CD4-positive, alpha-beta T cell treated with Interleukin-15 for 1 hour (primary cell): ENCODE measurements around the gene PRKX.
"Not testable (repeated sequence)": the region's sequence is repeated elsewhere in the genome, so short reads cannot be mapped to it uniquely, and the experiment has no call there.

Experiments
- DNase-seq: peaks from one replicate; pipeline ENCODE4 v3.0.0-alpha.2; 2020

Gene PRKX

GRCh38 chrX:3563451-3563850, 150.0 kb downstream of the PRKX start:
- no peak for DNase-seq

- not testable (repeated sequence) for DNase-seq
Measured at GRCh38 chrX:3560010-3560409, 153.4 kb downstream of the PRKX start.
